Activated B cell treated with CpG ODN at 0.5 μM for 24 hours (primary cell): ENCODE results near the gene BBIP1. TPM values are rescaled to one million over a fixed set of nuclear protein-coding genes. Genes with fewer than 3 reads are reported as not detected.
A peak's percentile ranks its signal among the peaks of the same experiment; 100 is the strongest.

Experiments
- ATAC-seq: fragments of 200-7000 bp; cut with Tn5 transposase; one replicate; pipeline ENCODE4 v1.10.0; 2021; ENCODE audit warnings: low read depth, mild to moderate bottlenecking, moderate library complexity
- CTCF ChIA-PET: fragments of 350-600 bp; sonication (Branson Sonifier 250); formaldehyde crosslinking; loops from one replicate; lab custom pipeline; 2021; ENCODE audit warnings: antibody characterized with exemption; lab: Charles Lee
- POLR2A ChIA-PET: fragments of 350-600 bp; sonication (Branson Sonifier 250); formaldehyde crosslinking; loops from one replicate; lab custom pipeline; 2021; ENCODE audit warnings: antibody characterized with exemption; lab: Charles Lee
- DNase-seq: peaks from one replicate; pipeline ENCODE4 v3.0.0; 2022
- H3K27ac Mint-ChIP-seq: one replicate; pipeline ENCODE4 v1.8.0; 2020; ENCODE audit warnings: mixed read lengths
- H3K27me3 Mint-ChIP-seq: one replicate; pipeline ENCODE4 v1.8.0; 2021; ENCODE audit warnings: mixed read lengths
- H3K36me3 Mint-ChIP-seq: one replicate; pipeline ENCODE4 v1.8.0; 2021; ENCODE audit warnings: low read depth, mixed read lengths
- H3K4me1 Mint-ChIP-seq: one replicate; pipeline ENCODE4 v1.8.0; 2021; ENCODE audit warnings: mixed read lengths
- H3K4me3 Mint-ChIP-seq: one replicate; pipeline ENCODE4 v1.8.0; 2020; ENCODE audit warnings: mild to moderate bottlenecking, mixed read lengths
- H3K9me3 Mint-ChIP-seq: one replicate; pipeline ENCODE4 v1.8.0; 2020; ENCODE audit warnings: mixed read lengths
- intact Hi-C: fragments of 100-400 bp; cut with micrococcal nuclease; formaldehyde crosslinking; loops from one replicate; pipeline ENCODE4 v1.15.1; 2024
- total RNA-seq: library from RNA; stranded (reverse); gene quantifications from 2 replicates; pipeline ENCODE4 v1.2.3, GENCODE V29; 2022
- TF ChIP-seq, protein P1 (sequence below): fragments of 200-600 bp; IDR thresholded peaks from one replicate; pipeline ENCODE4 v1.8.0; 2022; ENCODE audit warnings: antibody characterized with exemption, mild to moderate bottlenecking

BBIP1 gene
- total RNA-seq, 1 donor from 2014 or later: 29.0 TPM

DNA sequence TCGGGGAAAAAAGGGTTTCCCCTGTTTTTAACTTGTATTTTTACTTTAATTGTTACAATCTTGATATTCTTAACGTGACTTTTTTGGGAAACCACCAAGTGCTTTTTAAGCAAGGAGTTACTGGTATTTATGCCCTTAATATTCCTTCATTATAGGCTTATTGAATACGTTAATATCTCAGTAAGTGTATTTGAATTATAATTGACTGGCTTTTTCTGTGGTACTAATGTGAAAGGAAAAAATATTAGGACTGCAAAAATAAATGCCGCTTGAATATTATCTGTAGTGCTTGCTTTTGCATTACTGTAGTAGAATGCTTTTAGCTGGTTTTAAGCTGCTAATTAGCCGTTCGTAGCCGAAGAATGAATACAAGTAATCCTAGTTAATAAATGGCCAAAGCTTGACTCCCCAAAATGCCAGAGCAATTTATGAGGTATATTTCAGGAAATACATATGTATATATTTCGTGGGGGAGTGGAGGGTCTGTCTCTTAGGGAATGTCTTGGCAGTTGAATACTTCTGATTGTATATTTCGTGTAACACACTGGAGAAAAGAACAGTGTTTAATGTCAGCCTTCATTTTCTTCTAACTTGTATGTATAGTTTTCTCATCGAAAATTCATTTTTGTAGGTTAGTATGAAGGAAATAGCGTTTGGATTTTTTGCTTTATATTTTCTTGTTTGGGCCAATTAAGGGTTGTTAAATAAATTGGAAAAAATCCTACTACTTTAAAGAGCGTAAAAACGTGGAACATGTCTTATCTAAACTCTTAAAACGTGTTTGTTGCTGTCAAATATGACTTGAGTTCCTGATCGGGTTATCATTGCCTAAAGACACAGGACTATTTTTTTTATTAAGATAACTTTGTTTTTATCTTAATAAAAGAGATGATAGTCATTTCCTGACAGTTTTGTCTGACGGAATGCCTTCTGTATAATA is 45.7 kb downstream of the BBIP1 start:
- H3K4me1 Mint-ChIP-seq: peaks cover 66% of the 10 kb centered on the region
- peak overlapping the region; percentile 95 for H3K27ac Mint-ChIP-seq
- H3K9me3 Mint-ChIP-seq: no peaks in the 10 kb centered on the region
- intact Hi-C loops: loop anchor here (1.0 to 5.0 kb wide), 7 partner anchors 9 to 866 kb away; partner anchors contain the start of genes ADD3, BBIP1, MXI1 and SHOC2
- ChIA-PET CTCF (interaction anchor here (1.0 to 2.3 kb wide), 9 partner anchors 10 to 201 kb away, joined by 3 to 28 read pairs (median 4); no protein-coding TSS in a partner anchor), POLR2A (interaction anchor here (0.6 to 3.5 kb wide), 21 partner anchors 9 to 825 kb away, joined by 3 to 107 read pairs (median 4); partner anchors contain the start of gene BBIP1)
- H3K27me3 Mint-ChIP-seq: no peaks in the 10 kb centered on the region
- no peak for ATAC-seq
- TF ChIP-seq, protein P1, sequence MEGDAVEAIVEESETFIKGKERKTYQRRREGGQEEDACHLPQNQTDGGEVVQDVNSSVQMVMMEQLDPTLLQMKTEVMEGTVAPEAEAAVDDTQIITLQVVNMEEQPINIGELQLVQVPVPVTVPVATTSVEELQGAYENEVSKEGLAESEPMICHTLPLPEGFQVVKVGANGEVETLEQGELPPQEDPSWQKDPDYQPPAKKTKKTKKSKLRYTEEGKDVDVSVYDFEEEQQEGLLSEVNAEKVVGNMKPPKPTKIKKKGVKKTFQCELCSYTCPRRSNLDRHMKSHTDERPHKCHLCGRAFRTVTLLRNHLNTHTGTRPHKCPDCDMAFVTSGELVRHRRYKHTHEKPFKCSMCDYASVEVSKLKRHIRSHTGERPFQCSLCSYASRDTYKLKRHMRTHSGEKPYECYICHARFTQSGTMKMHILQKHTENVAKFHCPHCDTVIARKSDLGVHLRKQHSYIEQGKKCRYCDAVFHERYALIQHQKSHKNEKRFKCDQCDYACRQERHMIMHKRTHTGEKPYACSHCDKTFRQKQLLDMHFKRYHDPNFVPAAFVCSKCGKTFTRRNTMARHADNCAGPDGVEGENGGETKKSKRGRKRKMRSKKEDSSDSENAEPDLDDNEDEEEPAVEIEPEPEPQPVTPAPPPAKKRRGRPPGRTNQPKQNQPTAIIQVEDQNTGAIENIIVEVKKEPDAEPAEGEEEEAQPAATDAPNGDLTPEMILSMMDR: no peak
- peaks cover 30% of the 10 kb centered on the region for H3K36me3 Mint-ChIP-seq
- H3K4me3 Mint-ChIP-seq: peak overlapping the region; percentile 94
- DNase-seq: no peak

GRCh38 chr10:110872145-110872983 is 46.6 kb downstream of the BBIP1 start:
- intact Hi-C loops: loop anchor here (1.0 to 5.0 kb wide), 7 partner anchors 8 to 865 kb away; partner anchors contain the start of genes ADD3, BBIP1, MXI1 and SHOC2
- peak overlapping the region; percentile 95 for H3K27ac Mint-ChIP-seq
- H3K36me3 Mint-ChIP-seq: peaks cover 21% of the 10 kb centered on the region
- ChIA-PET POLR2A (interaction anchor here (0.6 to 3.5 kb wide), 35 partner anchors 8 to 517 kb away, joined by 3 to 107 read pairs (median 5); partner anchors contain the start of genes BBIP1 and SHOC2), CTCF (interaction anchor here (1.0 to 2.3 kb wide), 10 partner anchors 10 to 200 kb away, joined by 3 to 28 read pairs (median 4); no protein-coding TSS in a partner anchor)
- H3K27me3 Mint-ChIP-seq: no peaks in the 10 kb centered on the region
- peak; percentile 69 for DNase-seq
- peaks cover 71% of the 10 kb centered on the region for H3K4me1 Mint-ChIP-seq
- TF ChIP-seq, protein P1: no peak
- peak overlapping the region; percentile 94 for H3K4me3 Mint-ChIP-seq
- peak; percentile 66 for ATAC-seq
- H3K9me3 Mint-ChIP-seq: no peaks in the 10 kb centered on the region

GRCh38 chr10:110871298-110872084 is 47.5 kb downstream of the BBIP1 start, which contains the start of gene PDCD4:
Gene PDCD4, plus strand, starts transcription at chr10:110871928. Its CDS starts 4,100 bp downstream, at chr10:110876028.
- Mint-ChIP-seq H3K36me3 (peaks cover 17% of the 10 kb centered on the region), H3K4me3 (peak within 1 kb of the TSS; percentile 94), H3K9me3 (no peaks in the 10 kb centered on the region), H3K4me1 (peaks cover 76% of the 10 kb centered on the region), H3K27me3 (no peaks in the 10 kb centered on the region), H3K27ac (peak within 1 kb of the TSS; percentile 97)
- POLR2A ChIA-PET: interaction anchor here (0.6 to 3.5 kb wide), 24 partner anchors 9 to 565 kb away, joined by 3 to 107 read pairs (median 5); partner anchors contain the start of genes BBIP1 and SHOC2
- intact Hi-C loops: loop anchor here (1.0 to 5.0 kb wide), 8 partner anchors 7 to 864 kb away; partner anchors contain the start of genes ADD3, BBIP1, MXI1 and SHOC2
- TF ChIP-seq, protein P1: no peak
- DNase-seq (peak; percentile 87), ATAC-seq (peak; percentile 71)
- CTCF ChIA-PET: interaction anchor here (1.0 to 1.2 kb wide), 2 partner anchors 29 to 68 kb away, joined by 9 to 16 read pairs; no protein-coding TSS in a partner anchor

DNA sequence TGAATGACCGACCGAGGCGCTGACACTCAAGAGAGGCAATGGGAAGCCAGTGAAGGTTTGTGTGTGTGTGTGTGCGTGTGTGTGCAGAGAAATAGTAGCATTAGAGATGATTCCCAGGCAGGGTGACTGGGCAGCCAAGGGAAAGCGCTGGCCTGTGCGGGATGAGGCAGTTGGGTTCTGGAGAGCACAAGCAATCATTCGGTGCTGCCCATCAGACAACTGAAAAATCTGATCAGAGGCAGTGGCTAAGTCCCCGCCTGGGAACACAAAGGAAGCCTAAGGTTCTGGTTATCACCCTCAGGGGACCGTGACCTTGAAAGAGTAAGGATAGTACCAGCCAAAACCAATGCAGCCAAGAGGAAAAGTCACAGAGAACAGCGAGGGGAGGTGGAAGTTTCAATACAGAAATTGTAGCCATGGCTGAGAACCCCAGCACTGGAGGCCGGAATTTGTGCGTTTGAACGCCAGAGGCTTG is 48.1 kb downstream of the BBIP1 start:
- DNase-seq: no peak
- H3K36me3 Mint-ChIP-seq: peaks cover 14% of the 10 kb centered on the region
- no peaks in the 10 kb centered on the region for H3K9me3 Mint-ChIP-seq
- peak overlapping the region; percentile 97 for H3K27ac Mint-ChIP-seq
- no peak for ATAC-seq
- H3K4me3 Mint-ChIP-seq: peak overlapping the region; percentile 94
- ChIA-PET POLR2A (interaction anchor here (0.6 to 3.5 kb wide), 12 partner anchors 10 to 730 kb away, joined by 3 to 107 read pairs (median 10); partner anchors contain the start of genes BBIP1 and SHOC2), CTCF (interaction anchor here (1.0 to 1.7 kb wide), 3 partner anchors 28 to 67 kb away, joined by 5 to 16 read pairs (median 9); no protein-coding TSS in a partner anchor)
- no peaks in the 10 kb centered on the region for H3K27me3 Mint-ChIP-seq
- intact Hi-C loops: loop anchor here (1.0 to 5.0 kb wide), 4 partner anchors 29 to 864 kb away; partner anchors contain the start of genes ADD3, MXI1 and SMC3
- TF ChIP-seq, protein P1: no peak
- H3K4me1 Mint-ChIP-seq: peaks cover 79% of the 10 kb centered on the region
